H1 (cell line): ENCODE results near the gene RALGAPA2. TPM values are rescaled to one million over a fixed set of nuclear protein-coding genes. Genes with fewer than 3 reads are reported as not detected.

Experiments
- CTCF ChIA-PET: fragments of 300-600 bp; sonication (Branson Sonifier 250); formaldehyde crosslinking; loops from one replicate; lab custom pipeline; 2021; ENCODE audit not compliant: partially characterized antibody; lab: Charles Lee
- POLR2A ChIA-PET: fragments of 300-600 bp; sonication (Branson Sonifier 250); formaldehyde crosslinking; loops from one replicate; lab custom pipeline; 2021; ENCODE audit warnings: inconsistent platforms; ENCODE audit not compliant: partially characterized antibody; lab: Charles Lee
- DNase-seq, 2 experiments: peaks; one replicate each; pipeline versions ENCODE4 v3.0.0 to v3.0.0-alpha.2; 2010 to 2022; ENCODE audit warnings: low spot score in 2 of 2, low read depth in 1 of 2, mixed read lengths in 1 of 2
- FAIRE-seq: peaks from 2 replicates; lab custom pipeline; 2011; peaks lifted over from hg19 to GRCh38; lab: Jason Lieb, UNC
- H2AFZ ChIP-seq: 2 replicates; pipeline ENCODE4 v1.8.1; 2012; ENCODE audit warnings: low read length, inconsistent platforms
- H2AK5ac ChIP-seq: 2 replicates; pipeline ENCODE4 v1.6.1; 2013; ENCODE audit warnings: low read depth, low read length
- H2BK120ac ChIP-seq: replicated peaks from 2 replicates; pipeline ENCODE3; 2013; ENCODE audit warnings: low read depth, low read length, inconsistent platforms
- H2BK12ac ChIP-seq: 2 replicates; pipeline ENCODE4 v1.6.1; 2013; ENCODE audit warnings: low read depth, low read length
- H2BK15ac ChIP-seq: 2 replicates; pipeline ENCODE4 v1.6.1; 2013; ENCODE audit warnings: low read length
- H2BK20ac ChIP-seq: 2 replicates; pipeline ENCODE4 v1.6.1; 2013; ENCODE audit warnings: low read length
- H2BK5ac ChIP-seq: 2 replicates; pipeline ENCODE4 v1.6.1; 2013; ENCODE audit warnings: low read depth, low read length
- H3K14ac ChIP-seq: 2 replicates; pipeline ENCODE4 v1.6.1; 2013; ENCODE audit warnings: inconsistent platforms; ENCODE audit not compliant: insufficient read length
- H3K18ac ChIP-seq: 2 replicates; pipeline ENCODE4 v1.6.1; 2013; ENCODE audit warnings: low read length; ENCODE audit errors: extremely low read depth
- H3K23ac ChIP-seq: 2 replicates; pipeline ENCODE4 v1.6.1; 2013; ENCODE audit warnings: inconsistent platforms; ENCODE audit not compliant: insufficient read length
- H3K23me2 ChIP-seq: 2 replicates; pipeline ENCODE4 v1.6.1; 2013; ENCODE audit warnings: low read depth, low read length
- H3K27ac ChIP-seq: 2 replicates; pipeline ENCODE4 v1.6.1; 2011; ENCODE audit warnings: low read depth, low read length, inconsistent platforms
- H3K27me3 ChIP-seq, 4 experiments: replicated peaks in 1 of 4; 1 replicate in 1 of 4; 2 replicates in 3 of 4; pipeline versions ENCODE4 v1.6.1 to v1.8.1; 2011 to 2013; ENCODE audit warnings: low read length in 3 of 4, mild to moderate bottlenecking in 3 of 4, inconsistent platforms in 2 of 4, mixed read lengths in 2 of 4, moderate library complexity in 1 of 4; ENCODE audit not compliant: control insufficient read depth in 3 of 4, insufficient read depth in 3 of 4; ENCODE audit errors: extremely low read depth in 1 of 4
- H3K36me3 ChIP-seq, 4 experiments: 2 replicates each; pipeline versions ENCODE4 v1.6.1 to v1.8.1; 2011 to 2013; ENCODE audit warnings: mild to moderate bottlenecking in 4 of 4, low read length in 3 of 4, moderate library complexity in 2 of 4, control low read depth in 1 of 4, inconsistent platforms in 1 of 4; ENCODE audit not compliant: insufficient read depth in 4 of 4, control insufficient read depth in 2 of 4
- H3K4ac ChIP-seq: replicated peaks from 2 replicates; pipeline ENCODE3; 2013; ENCODE audit warnings: low read length, low read depth, mixed read lengths, inconsistent platforms; ENCODE audit not compliant: insufficient read length
- H3K4me1 ChIP-seq, 4 experiments: replicated peaks in 1 of 4; 1 replicate in 1 of 4; 2 replicates in 3 of 4; pipeline versions ENCODE4 v1.6.1 to v1.8.1; 2011 to 2013; ENCODE audit warnings: low read length in 3 of 4, inconsistent platforms in 2 of 4, mixed read lengths in 1 of 4; ENCODE audit not compliant: insufficient read depth in 4 of 4, control insufficient read depth in 3 of 4
- H3K4me2 ChIP-seq, 2 experiments: 2 replicates each; pipeline versions ENCODE4 v1.6.1 to v1.8.1; 2011 to 2013; ENCODE audit warnings: low read depth in 2 of 2, low read length in 2 of 2, control low read depth in 1 of 2, inconsistent platforms in 1 of 2, mild to moderate bottlenecking in 1 of 2; ENCODE audit not compliant: insufficient read depth in 1 of 2
- H3K4me3 ChIP-seq, 4 experiments: fragments of 200-600, 300-600 bp in 1 of 4; sonication (generic), shearing (Covaris generic), sonication (Bioruptor Twin) in 1 of 4; 2 replicates each; pipeline versions ENCODE4 v1.5.1 to v1.8.1; 2011 to 2016; ENCODE audit warnings: low read length in 4 of 4, low read depth in 3 of 4, control low read depth in 2 of 4, inconsistent platforms in 2 of 4, mild to moderate bottlenecking in 2 of 4, mixed read lengths in 1 of 4, moderate library complexity in 1 of 4; ENCODE audit not compliant: insufficient read depth in 2 of 4; ENCODE audit errors: extremely low read depth in 1 of 4
- H3K56ac ChIP-seq: replicated peaks from 2 replicates; pipeline ENCODE3; 2013; ENCODE audit warnings: low read depth, mild to moderate bottlenecking, mixed read lengths, low read length, inconsistent platforms; ENCODE audit not compliant: insufficient read length
- H3K79me1 ChIP-seq: 2 replicates; pipeline ENCODE4 v1.6.1; 2013; ENCODE audit warnings: low read depth, low read length, control low read depth
- H3K79me2 ChIP-seq, 2 experiments: 2 replicates each; pipeline versions ENCODE4 v1.6.1 to v1.8.1; 2012 to 2013; ENCODE audit warnings: low read length in 2 of 2, mild to moderate bottlenecking in 2 of 2, inconsistent platforms in 1 of 2; ENCODE audit not compliant: insufficient read depth in 2 of 2, control insufficient read depth in 1 of 2
- H3K9ac ChIP-seq, 4 experiments: replicated peaks in 1 of 4; 1 replicate in 1 of 4; 2 replicates in 3 of 4; pipeline versions ENCODE4 v1.6.1 to v1.8.1; 2011 to 2013; ENCODE audit warnings: low read depth in 3 of 4, low read length in 3 of 4, control low read depth in 2 of 4, mild to moderate bottlenecking in 2 of 4, moderate library complexity in 2 of 4, inconsistent platforms in 1 of 4; ENCODE audit errors: extremely low read depth in 1 of 4
- H3K9me3 ChIP-seq, 2 experiments: 2 replicates each; pipeline versions ENCODE4 v1.6.1 to v1.8.1; 2012 to 2013; ENCODE audit warnings: mild to moderate bottlenecking in 2 of 2, moderate library complexity in 2 of 2, control low read depth in 1 of 2, inconsistent platforms in 1 of 2, low read depth in 1 of 2, low read length in 1 of 2, mixed read lengths in 1 of 2; ENCODE audit not compliant: insufficient read depth in 2 of 2
- H4K20me1 ChIP-seq, 2 experiments: replicated peaks in 1 of 2; 2 replicates each; pipeline versions ENCODE3 to v1.8.1; 2011 to 2013; ENCODE audit warnings: inconsistent platforms in 2 of 2, low read length in 2 of 2, mild to moderate bottlenecking in 1 of 2; ENCODE audit not compliant: insufficient read depth in 2 of 2, control insufficient read depth in 1 of 2
- H4K5ac ChIP-seq: 2 replicates; pipeline ENCODE4 v1.6.1; 2013; ENCODE audit warnings: low read length, low read depth, mixed read lengths, inconsistent platforms; ENCODE audit not compliant: insufficient read length
- H4K8ac ChIP-seq: 2 replicates; pipeline ENCODE4 v1.8.0; 2013; ENCODE audit warnings: mild to moderate bottlenecking, moderate library complexity, low read length, inconsistent platforms; ENCODE audit not compliant: insufficient read depth; ENCODE audit errors: extremely low read depth
- H4K91ac ChIP-seq: replicated peaks from 2 replicates; pipeline ENCODE3; 2013; ENCODE audit warnings: low read length, mixed read lengths, inconsistent platforms; ENCODE audit not compliant: insufficient read length
- CBX8 ChIP-seq: fragments of 300-800, 300-1000 bp; sonication (generic); IDR thresholded peaks from 2 replicates; pipeline ENCODE4 v1.7.1; 2016; ENCODE audit warnings: low read depth, low read length, borderline replicate concordance
- JUN ChIP-seq: IDR thresholded peaks from 2 replicates; pipeline ENCODE4 v1.6.1; 2011; ENCODE audit warnings: low read depth, mild to moderate bottlenecking, improper control_type of control experiment, low read length
- RAD21 ChIP-seq, 2 experiments: IDR thresholded peaks in 1 of 2; conservative IDR thresholded peaks in 1 of 2; 2 replicates each; pipeline ENCODE4 v1.6.1; 2011; ENCODE audit warnings: low read depth in 2 of 2, low read length in 2 of 2, improper control_type of control experiment in 1 of 2, inconsistent platforms in 1 of 2, mild to moderate bottlenecking in 1 of 2, moderate library complexity in 1 of 2
- SIN3A ChIP-seq, 2 experiments: IDR thresholded peaks in 1 of 2; conservative IDR thresholded peaks in 1 of 2; 2 replicates each; pipeline ENCODE4 v1.6.1; 2011 to 2012; ENCODE audit warnings: low read length in 2 of 2, improper control_type of control experiment in 1 of 2, low read depth in 1 of 2, mild to moderate bottlenecking in 1 of 2
- SIX5 ChIP-seq: IDR thresholded peaks from 2 replicates; pipeline ENCODE4 v1.6.1; 2011; ENCODE audit warnings: mild to moderate bottlenecking, low read depth, low read length
- SP2 ChIP-seq: IDR thresholded peaks from 2 replicates; pipeline ENCODE4 v1.6.1; 2012; ENCODE audit warnings: mild to moderate bottlenecking, low read length, inconsistent platforms
- SP4 ChIP-seq: IDR thresholded peaks from 2 replicates; pipeline ENCODE4 v1.6.1; 2012; ENCODE audit warnings: low read length, inconsistent platforms
- TAF1 ChIP-seq: IDR thresholded peaks from 2 replicates; pipeline ENCODE4 v1.6.1; 2011; ENCODE audit warnings: mild to moderate bottlenecking, low read depth, low read length
- TBP ChIP-seq: IDR thresholded peaks from 2 replicates; pipeline ENCODE4 v1.6.1; 2011; ENCODE audit warnings: low read depth, low read length, improper control_type of control experiment
- WGBS, 2 experiments: shearing (Covaris generic) in 1 of 2; methylation state at CpG; one replicate each; pipeline versions ENCODE4 v1.1.6 to v1.1.7; 2013 to 2015; ENCODE audit warnings: low lambda C conversion rate in 2 of 2, mixed read lengths in 2 of 2, inconsistent platforms in 1 of 2, low coverage in 1 of 2, missing lambda C conversion rate in 1 of 2; ENCODE audit not compliant: insufficient replicate concordance in 2 of 2, insufficient coverage in 1 of 2, insufficient read length in 1 of 2; ENCODE audit errors: extremely low coverage in 1 of 2, missing lambda C conversion rate in 1 of 2; 5-methylcytosine and 5-hydroxymethylcytosine counted together
- polyA plus RNA-seq, 7 experiments: library from polyadenylated mRNA; depleted of rRNA in 3 of 7; stranded (reverse) in 5 of 7; unstranded in 2 of 7; fragments of >200 nt in 5 of 7; fragments of 200-250 nt in 2 of 7; gene quantifications; 1 replicate in 5 of 7; 2 replicates in 1 of 7; 4 replicates in 1 of 7; pipeline versions ENCODE4 v1.2.1 to v1.2.3, GENCODE V29; 2011 to 2013; ENCODE audit warnings: missing spikeins in 2 of 7, mixed read lengths in 2 of 7
- total RNA-seq: library from RNA; stranded (reverse); fragmentation: NEBNext Ultra II Directional; extraction: Animal tissue kit (Norgen Biotek cat#: 25700); gene quantifications from 2 replicates; pipeline ENCODE4 v1.2.1, GENCODE V29; 2021

The RALGAPA2 gene
- total and polyA plus RNA-seq, 2 of the 8 experiments (the other 6 are each of a cell fraction or from before 2014, with no cell fraction given), result 5.1 to 25.5 TPM

DNA sequence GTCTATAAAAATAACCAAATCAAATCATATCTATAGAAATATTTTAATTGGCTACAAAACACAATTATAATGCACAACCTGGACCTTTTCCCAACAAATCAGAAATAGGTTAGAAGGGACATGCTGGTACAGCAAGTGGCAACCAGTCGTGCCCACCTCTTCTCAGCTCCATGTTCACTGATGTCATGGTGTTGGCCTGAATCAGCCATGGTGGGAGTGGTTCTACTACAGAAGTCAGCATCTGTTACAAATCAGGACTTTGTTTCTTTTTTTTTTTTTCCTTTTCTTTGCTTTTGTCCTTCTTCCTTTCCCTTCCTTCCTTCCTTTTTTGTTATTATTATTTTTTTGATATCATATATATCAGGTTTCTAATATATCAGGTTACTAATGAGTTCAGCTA, 91.2 kb downstream of the RALGAPA2 start:
- Histone ChIP-seq H2BK120ac (no peak overlapping the region), H3K4me2 (no peak overlapping the region), H3K9ac (no peak overlapping the region), H3K18ac (no peak overlapping the region), H3K4ac (no peak overlapping the region), H4K91ac (no peak overlapping the region), H4K8ac (no peak overlapping the region), H3K56ac (no peak overlapping the region), H4K5ac (no peak overlapping the region), H2AFZ (no peak overlapping the region), H3K23ac (no peak overlapping the region), H2AK5ac (no peak overlapping the region), H2BK12ac (no peak overlapping the region), H3K4me1 (no peaks in the 10 kb centered on the region), H4K20me1 (peaks cover 0 to 3% of the 10 kb centered on the region in 2 experiments), H3K79me2 (no peaks in the 10 kb centered on the region), H3K23me2 (no peaks in the 10 kb centered on the region), H3K79me1 (no peaks in the 10 kb centered on the region), H3K14ac (no peak overlapping the region), H2BK15ac (no peak overlapping the region), H2BK20ac (no peak overlapping the region), H3K4me3 (no peak overlapping the region), H2BK5ac (no peak overlapping the region), H3K27me3 (no peaks in the 10 kb centered on the region), H3K9me3 (no peaks in the 10 kb centered on the region), H3K27ac (no peak overlapping the region), H3K36me3 (peaks cover 0 to 3% (median 2%) of the 10 kb centered on the region in 4 experiments; a peak in 2 of 8 replicates)
- CTCF ChIA-PET, result no interaction called here
- DNase-seq (no peak), FAIRE-seq (no peak)
- WGBS, 2 experiments, result 72% methylated on average over 1 of the region's 1 CpG; no CpG with 5 or more reads in 1 of the 2 experiments
- POLR2A ChIA-PET, result no interaction called here
- no peak for TF ChIP-seq JUN
- TF ChIP-seq SIN3A (conservative IDR thresholded peaks at IDR 0.05 in 1 of 2, IDR thresholded peaks at IDR 0.05 in 1 of 2; ENCODE audit: low read depth in 1 of 2, low read length in 2 of 2), result no peak
- no peak for TF ChIP-seq RAD21 (IDR thresholded peaks at IDR 0.05 in 1 of 2, conservative IDR thresholded peaks at IDR 0.05 in 1 of 2; ENCODE audit: low read depth in 2 of 2, low read length in 2 of 2)
- no peak for TF ChIP-seq CBX8
- TF ChIP-seq SIX5, result no peak
- TF ChIP-seq SP2, result no peak
- no peak for TF ChIP-seq TAF1
- TF ChIP-seq TBP, result no peak
- no peak for TF ChIP-seq SP4
